WTC11 (cell line): ENCODE results near the gene NKD1. TPM values are rescaled to one million over a fixed set of nuclear protein-coding genes. Genes with fewer than 3 reads are reported as not detected.
A peak's percentile ranks its signal among the peaks of the same experiment; 100 is the strongest.

Source experiments
- ATAC-seq: fragments of 200-7000 bp; cut with Tn5 transposase; 2 replicates; pipeline ENCODE4 v1.10.0; 2021; ENCODE audit warnings: mild to moderate bottlenecking, moderate library complexity
- CTCF ChIA-PET: fragments of 300-600 bp; sonication (Branson Sonifier 250); formaldehyde crosslinking; loops from one replicate; lab custom pipeline; 2021; ENCODE audit warnings: antibody characterized with exemption; lab: Charles Lee
- POLR2A ChIA-PET: fragments of 350-600 bp; sonication (Branson Sonifier 250); formaldehyde crosslinking; loops from one replicate; lab custom pipeline; 2021; ENCODE audit warnings: antibody characterized with exemption; lab: Charles Lee
- DNase-seq: peaks from one replicate; pipeline ENCODE4 v3.0.0; 2021; ENCODE audit warnings: low spot score
- H3K27ac Mint-ChIP-seq: 2 replicates; pipeline ENCODE4 v1.8.0; 2021; ENCODE audit warnings: mixed read lengths
- H3K27me3 Mint-ChIP-seq: 2 replicates; pipeline ENCODE4 v1.8.0; 2021; ENCODE audit warnings: low read depth, mild to moderate bottlenecking, moderate library complexity, mixed read lengths
- H3K36me3 Mint-ChIP-seq: 2 replicates; pipeline ENCODE4 v1.8.0; 2021; ENCODE audit warnings: mixed read lengths
- H3K4me1 Mint-ChIP-seq: 2 replicates; pipeline ENCODE4 v1.8.0; 2022; ENCODE audit warnings: mixed read lengths
- H3K4me3 Mint-ChIP-seq: 2 replicates; pipeline ENCODE4 v1.8.0; 2021; ENCODE audit warnings: mild to moderate bottlenecking, moderate library complexity, mixed read lengths
- H3K9me3 Mint-ChIP-seq: 2 replicates; pipeline ENCODE4 v1.8.0; 2021; ENCODE audit warnings: mixed read lengths
- AR ChIP-seq: fragments of 250-450 bp; sonication (Bioruptor Pico); IDR thresholded peaks from 2 replicates; pipeline ENCODE4 v1.9.0; 2021; ENCODE audit warnings: mild to moderate bottlenecking
- ELF4 ChIP-seq: sonication (generic); formaldehyde crosslinking; IDR thresholded peaks from 2 replicates; pipeline ENCODE4 v1.8.1; 2022; ENCODE audit warnings: low read depth, mild to moderate bottlenecking, moderate library complexity, missing genetic modification reagents
- ETV6 ChIP-seq: sonication (generic); formaldehyde crosslinking; IDR thresholded peaks from 2 replicates; pipeline ENCODE4 v1.8.1; 2022; ENCODE audit warnings: mild to moderate bottlenecking, missing genetic modification reagents
- JUN ChIP-seq: sonication (generic); formaldehyde crosslinking; IDR thresholded peaks from 2 replicates; pipeline ENCODE4 v1.8.0; 2023; ENCODE audit warnings: mild to moderate bottlenecking, missing genetic modification reagents
- MLX ChIP-seq: sonication (generic); formaldehyde crosslinking; IDR thresholded peaks from 2 replicates; pipeline ENCODE4 v1.8.1; 2023; ENCODE audit warnings: mild to moderate bottlenecking, missing genetic modification reagents, moderate library complexity
- MXD4 ChIP-seq: fragments of 250-450 bp; sonication (Bioruptor Pico); IDR thresholded peaks from 2 replicates; pipeline ENCODE4 v1.8.0; 2021; ENCODE audit warnings: mild to moderate bottlenecking, moderate library complexity, borderline replicate concordance
- NFATC4 ChIP-seq: fragments of 250-450 bp; sonication (Bioruptor Pico); IDR thresholded peaks from 2 replicates; pipeline ENCODE4 v1.9.0; 2021; ENCODE audit warnings: mild to moderate bottlenecking
- PRRX2 ChIP-seq: fragments of 250-450 bp; sonication (Bioruptor Pico); IDR thresholded peaks from 2 replicates; pipeline ENCODE4 v1.8.0; 2021; ENCODE audit warnings: mild to moderate bottlenecking
- SMAD3 ChIP-seq: sonication (generic); formaldehyde crosslinking; IDR thresholded peaks from 2 replicates; pipeline ENCODE4 v1.8.0; 2022; ENCODE audit warnings: missing genetic modification reagents, mild to moderate bottlenecking, borderline replicate concordance
- SMAD4 ChIP-seq: sonication (generic); formaldehyde crosslinking; IDR thresholded peaks from 2 replicates; pipeline ENCODE4 v1.8.0; 2022; ENCODE audit warnings: mild to moderate bottlenecking, missing genetic modification reagents
- SP1 ChIP-seq: sonication (generic); formaldehyde crosslinking; conservative IDR thresholded peaks from 2 replicates; pipeline ENCODE4 v1.8.1; 2022; ENCODE audit warnings: missing genetic modification reagents
- TEAD4 ChIP-seq: sonication (generic); formaldehyde crosslinking; IDR thresholded peaks from 2 replicates; pipeline ENCODE4 v1.8.0; 2022; ENCODE audit warnings: mild to moderate bottlenecking, missing genetic modification reagents
- USF1 ChIP-seq: sonication (generic); formaldehyde crosslinking; IDR thresholded peaks from 2 replicates; pipeline ENCODE4 v1.8.0; 2022; ENCODE audit warnings: mild to moderate bottlenecking, missing genetic modification reagents
- ZBTB43 ChIP-seq: sonication (generic); formaldehyde crosslinking; IDR thresholded peaks from 2 replicates; pipeline ENCODE4 v1.8.1; 2023; ENCODE audit warnings: mild to moderate bottlenecking, missing genetic modification reagents
- ZNF121 ChIP-seq: sonication (generic); formaldehyde crosslinking; IDR thresholded peaks from 2 replicates; pipeline ENCODE4 v1.8.0; 2023; ENCODE audit warnings: missing genetic modification reagents
- ZNF317 ChIP-seq: sonication (generic); formaldehyde crosslinking; IDR thresholded peaks from 2 replicates; pipeline ENCODE4 v1.8.1; 2023; ENCODE audit warnings: low read depth, mild to moderate bottlenecking, moderate library complexity, missing genetic modification reagents, borderline replicate concordance
- ZNF416 ChIP-seq: fragments of 250-450 bp; sonication (Bioruptor Pico); IDR thresholded peaks from 2 replicates; pipeline ENCODE4 v1.9.0; 2021; ENCODE audit warnings: mild to moderate bottlenecking, inconsistent platforms
- ZNF423 ChIP-seq: fragments of 250-450 bp; sonication (Bioruptor Pico); IDR thresholded peaks from 2 replicates; pipeline ENCODE4 v2.1.2; 2022; ENCODE audit warnings: mild to moderate bottlenecking, moderate library complexity
- ZNF425 ChIP-seq: fragments of 250-450 bp; sonication (Bioruptor Pico); conservative IDR thresholded peaks from 2 replicates; pipeline ENCODE4 v1.9.0; 2021; ENCODE audit warnings: mild to moderate bottlenecking
- ZNF512 ChIP-seq: sonication (generic); formaldehyde crosslinking; IDR thresholded peaks from 2 replicates; pipeline ENCODE4 v1.8.1; 2022; ENCODE audit warnings: missing genetic modification reagents, borderline replicate concordance
- total RNA-seq: library from RNA; stranded (reverse); gene quantifications from 3 replicates; pipeline ENCODE4 v1.2.3, GENCODE V29; 2021

Gene NKD1
- total RNA-seq, 1 experiment from 2014 or later = 6.0 TPM

- H3K4me1 Mint-ChIP-seq = peaks cover 27% of the 10 kb centered on the region
- no peaks in the 10 kb centered on the region for H3K27me3 Mint-ChIP-seq
- ChIA-PET CTCF (interaction anchor here (0.7 to 9.8 kb wide), 12 partner anchors 8 to 255 kb away, joined by 3 to 75 read pairs (median 6); no protein-coding TSS in a partner anchor), POLR2A (no interaction called here)
- no peak overlapping the region for H3K27ac Mint-ChIP-seq
- DNase-seq (no peak), ATAC-seq (no peak)
- H3K9me3 Mint-ChIP-seq = no peaks in the 10 kb centered on the region
- H3K36me3 Mint-ChIP-seq = no peaks in the 10 kb centered on the region
- TF ChIP-seq SMAD3 (CRISPR knock-in tag) (no peak), ETV6 (CRISPR knock-in tag) (no peak), SP1 (CRISPR knock-in tag) (no peak), MLX (CRISPR knock-in tag) (no peak), ZNF416 (CRISPR knock-in tag) (no peak), ZNF425 (CRISPR knock-in tag) (no peak), TEAD4 (CRISPR knock-in tag) (no peak), ZBTB43 (CRISPR knock-in tag) (no peak), ZNF512 (CRISPR knock-in tag) (no peak), USF1 (CRISPR knock-in tag) (no peak), PRRX2 (CRISPR knock-in tag) (no peak)
- H3K4me3 Mint-ChIP-seq = no peak overlapping the region
Measured at GRCh38 chr16:50609471-50609870, 61.3 kb downstream of the NKD1 start.

- POLR2A ChIA-PET = interaction anchor here (1.3 kb wide), 1 partner anchor 13 kb away, joined by 3 read pairs; no protein-coding TSS in a partner anchor
- no peaks in the 10 kb centered on the region for H3K9me3 Mint-ChIP-seq
- H3K4me3 Mint-ChIP-seq = no peak overlapping the region
- CTCF ChIA-PET = interaction anchor here (0.6 to 9.8 kb wide), 20 partner anchors 10 to 397 kb away, joined by 3 to 75 read pairs (median 4); no protein-coding TSS in a partner anchor
- ATAC-seq = peak; percentile 86
- H3K36me3 Mint-ChIP-seq = no peaks in the 10 kb centered on the region
- H3K27ac Mint-ChIP-seq = no peak overlapping the region
- TF ChIP-seq PRRX2 (CRISPR knock-in tag) (no peak), ZNF423 (CRISPR knock-in tag) (peak; percentile 43; the same call in 1 of the 2 replicates)
- peaks cover 27% of the 10 kb centered on the region for H3K4me1 Mint-ChIP-seq
- H3K27me3 Mint-ChIP-seq = no peaks in the 10 kb centered on the region
- DNase-seq = peak; percentile 35
Measured at GRCh38 chr16:50610331-50611262, 62.4 kb downstream of the NKD1 start.

- DNase-seq = no peak
- no peak for ATAC-seq
- Mint-ChIP-seq H3K36me3 (no peaks in the 10 kb centered on the region), H3K4me3 (no peak overlapping the region), H3K27ac (no peak overlapping the region), H3K4me1 (peaks cover 27% of the 10 kb centered on the region), H3K27me3 (no peaks in the 10 kb centered on the region), H3K9me3 (no peaks in the 10 kb centered on the region)
- CTCF ChIA-PET = interaction anchor here (0.8 to 9.8 kb wide), 14 partner anchors 10 to 252 kb away, joined by 3 to 75 read pairs (median 6); no protein-coding TSS in a partner anchor
- POLR2A ChIA-PET = no interaction called here
- no peak for TF ChIP-seq AR (CRISPR knock-in tag)
- no peak for TF ChIP-seq JUN (CRISPR knock-in tag)
- TF ChIP-seq ZNF317 (CRISPR knock-in tag) = no peak
- TF ChIP-seq MXD4 = no peak
- no peak for TF ChIP-seq SMAD4
- no peak for TF ChIP-seq ZNF121
- TF ChIP-seq MLX (CRISPR knock-in tag) = no peak
- TF ChIP-seq NFATC4 (CRISPR knock-in tag) = no peak
- TF ChIP-seq ELF4 (CRISPR knock-in tag) = no peak
Measured at GRCh38 chr16:50611332-50611934, 63.2 kb downstream of the NKD1 start.
